HT-29 (cell line): ENCODE results near the gene NKX2-2. TPM values are rescaled to one million over a fixed set of nuclear protein-coding genes. Genes with fewer than 3 reads are reported as not detected.
A peak's percentile ranks its signal among the peaks of the same experiment; 100 is the strongest.
"Not testable (repeated sequence)": the region's sequence is repeated elsewhere in the genome, so short reads cannot be mapped to it uniquely, and the experiment has no call there.

Source experiments
- DNase-seq: peaks from one replicate; pipeline ENCODE4 v3.0.0-alpha.2; 2015; ENCODE audit warnings: low spot score
- total RNA-seq: library from RNA; depleted of rRNA; stranded (reverse); fragments of >200 nt; shearing (Covaris generic); gene quantifications from 2 replicates; pipeline ENCODE4 v1.2.3, GENCODE V29; 2014

The NKX2-2 gene
- total RNA-seq, 1 experiment from 2014 or later, result not detected

DNA sequence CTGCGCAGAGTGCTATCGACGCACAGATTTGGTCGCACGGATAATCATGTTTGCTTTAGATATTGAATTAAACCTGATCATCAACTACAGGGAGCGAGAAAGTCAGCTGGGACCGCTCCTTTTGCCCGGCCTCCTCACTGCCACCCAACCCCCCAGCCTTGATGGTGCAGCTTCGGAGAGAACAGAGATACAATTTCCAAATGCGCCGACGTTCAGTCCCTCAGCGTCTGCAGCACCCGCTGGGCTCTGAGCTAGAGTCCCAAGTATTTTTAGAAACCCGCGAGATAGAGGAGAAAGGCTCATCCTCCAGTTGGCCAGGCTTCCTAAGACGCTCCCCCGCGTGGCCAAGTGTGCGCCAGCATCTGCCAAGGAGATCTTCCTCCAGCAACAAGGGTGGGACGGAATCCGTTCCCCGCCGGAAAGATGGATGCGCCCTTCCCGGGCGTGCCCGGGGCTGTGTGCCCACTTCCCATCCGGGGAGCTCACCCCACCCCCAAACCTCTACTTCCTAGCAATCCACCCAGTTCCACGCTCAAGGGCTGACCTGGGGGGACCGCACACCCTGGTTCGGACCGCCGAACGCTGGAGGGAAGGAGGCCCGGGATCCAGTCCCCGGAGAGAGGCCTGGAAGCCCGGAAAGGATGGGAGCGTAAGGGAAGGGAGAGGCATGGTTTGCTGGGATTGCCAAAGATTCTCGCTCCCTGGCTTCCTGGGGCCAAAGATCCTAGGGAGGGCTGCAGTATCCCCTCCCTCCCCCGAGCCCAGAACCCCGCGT lies 4.1 kb downstream of the NKX2-2 start:
- DNase-seq, result no peak

DNA sequence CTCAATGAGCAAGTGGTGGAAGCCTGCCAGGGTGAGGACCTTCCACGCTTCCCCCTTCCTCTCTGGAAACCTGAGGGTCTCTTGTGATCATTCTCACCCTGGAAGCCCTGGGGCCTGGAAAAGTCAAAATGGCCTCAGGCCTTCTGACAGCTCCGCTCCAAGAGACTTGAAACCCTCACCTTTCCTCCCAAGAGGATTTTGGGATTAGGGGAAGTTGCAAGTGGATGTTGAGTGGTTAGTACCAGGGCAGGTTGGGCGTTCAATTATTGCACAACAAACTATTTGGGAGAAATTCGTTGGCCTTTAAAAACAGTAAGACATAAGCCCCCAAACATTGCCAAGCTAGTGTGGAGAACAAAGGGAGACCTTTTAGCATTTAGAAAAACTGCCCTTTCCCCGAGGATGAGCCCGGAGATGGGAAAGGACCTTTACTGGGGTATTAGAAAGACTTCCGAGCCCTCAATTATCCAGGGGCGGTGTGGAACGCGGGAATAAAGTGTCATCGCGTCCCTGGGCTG lies 4.7 kb downstream of the NKX2-2 start:
- DNase-seq, result no peak

DNA sequence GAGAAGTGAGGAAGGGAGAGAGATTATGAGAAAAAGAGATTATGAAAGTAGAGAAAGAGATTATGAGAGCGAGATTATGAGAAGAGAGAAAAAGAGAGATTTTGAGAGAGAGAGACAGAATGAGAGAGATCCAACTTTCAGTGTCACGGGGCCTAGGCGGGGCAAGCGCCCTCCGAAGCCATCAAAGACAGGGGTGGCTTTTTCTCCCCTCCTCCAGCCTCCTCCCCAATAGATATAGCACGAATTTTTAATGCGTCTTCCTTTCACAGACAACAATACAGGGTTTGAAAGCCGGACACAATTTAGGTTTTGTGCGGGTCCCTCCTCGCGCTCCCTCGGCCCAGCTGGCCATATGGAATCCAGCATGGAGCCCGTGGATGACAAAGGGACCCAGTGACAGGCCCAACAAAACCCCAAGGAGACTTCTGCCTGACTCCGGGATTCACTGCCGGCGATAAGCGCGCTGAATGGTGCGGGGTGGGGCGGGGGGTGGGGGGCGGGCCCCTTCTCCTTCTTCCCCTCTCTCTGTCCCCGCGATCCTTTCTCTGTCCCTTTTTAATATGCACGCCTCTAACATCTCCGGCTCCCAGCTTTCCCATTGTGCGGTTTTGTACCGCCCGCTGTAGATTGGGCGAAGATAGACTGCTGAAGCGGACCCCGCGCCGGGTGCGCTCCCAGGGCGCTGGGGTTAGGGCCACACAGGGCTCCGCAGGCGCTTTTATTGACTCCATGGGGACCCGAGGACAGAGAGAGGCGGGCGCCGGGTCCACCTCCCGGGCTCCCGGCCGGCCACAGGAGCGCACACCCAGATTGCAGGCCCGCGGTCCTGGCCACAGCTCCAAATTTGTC lies 5.4 kb downstream of the NKX2-2 start:
- no peak for DNase-seq

DNA sequence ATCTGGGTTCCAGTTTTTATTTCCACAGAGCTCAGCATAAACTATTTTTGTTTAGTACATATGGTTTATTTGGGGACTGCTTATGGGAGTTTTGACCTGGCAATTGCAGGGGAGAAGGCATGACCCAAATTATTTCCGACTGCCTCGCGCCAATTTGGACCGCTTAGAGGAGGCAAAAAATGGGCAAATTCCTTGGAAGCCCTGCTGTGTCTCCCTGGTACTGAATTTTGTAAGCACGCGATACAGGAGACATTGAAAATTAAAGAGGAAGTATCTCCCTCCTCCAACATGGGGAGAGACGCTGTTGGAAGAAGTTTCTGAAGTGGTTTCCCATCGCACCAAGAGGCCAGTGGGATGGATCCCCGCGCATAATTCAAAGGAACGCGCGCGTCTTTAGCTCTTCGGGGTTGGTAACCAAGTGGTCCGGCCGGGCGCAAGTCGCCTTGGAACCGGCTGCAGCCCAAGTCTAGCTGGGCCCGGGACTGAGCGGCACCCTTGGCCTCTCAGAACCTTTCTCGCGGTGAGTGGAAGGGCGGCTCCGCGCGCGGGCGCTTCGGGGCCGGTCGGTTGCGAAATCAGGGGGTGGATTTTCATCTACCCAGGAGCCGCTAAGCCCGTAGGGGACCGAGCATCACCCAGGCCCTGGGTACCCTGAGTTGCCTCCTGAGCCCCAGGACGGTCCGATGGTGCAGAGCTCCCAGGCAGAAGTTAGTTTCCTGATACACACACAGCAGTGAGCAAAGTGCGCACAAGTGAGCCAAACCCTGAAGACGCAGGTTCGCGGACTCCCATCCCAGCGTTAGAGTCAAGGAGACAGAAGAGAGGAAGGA lies 6.2 kb downstream of the NKX2-2 start:
- DNase-seq, result no peak

DNA sequence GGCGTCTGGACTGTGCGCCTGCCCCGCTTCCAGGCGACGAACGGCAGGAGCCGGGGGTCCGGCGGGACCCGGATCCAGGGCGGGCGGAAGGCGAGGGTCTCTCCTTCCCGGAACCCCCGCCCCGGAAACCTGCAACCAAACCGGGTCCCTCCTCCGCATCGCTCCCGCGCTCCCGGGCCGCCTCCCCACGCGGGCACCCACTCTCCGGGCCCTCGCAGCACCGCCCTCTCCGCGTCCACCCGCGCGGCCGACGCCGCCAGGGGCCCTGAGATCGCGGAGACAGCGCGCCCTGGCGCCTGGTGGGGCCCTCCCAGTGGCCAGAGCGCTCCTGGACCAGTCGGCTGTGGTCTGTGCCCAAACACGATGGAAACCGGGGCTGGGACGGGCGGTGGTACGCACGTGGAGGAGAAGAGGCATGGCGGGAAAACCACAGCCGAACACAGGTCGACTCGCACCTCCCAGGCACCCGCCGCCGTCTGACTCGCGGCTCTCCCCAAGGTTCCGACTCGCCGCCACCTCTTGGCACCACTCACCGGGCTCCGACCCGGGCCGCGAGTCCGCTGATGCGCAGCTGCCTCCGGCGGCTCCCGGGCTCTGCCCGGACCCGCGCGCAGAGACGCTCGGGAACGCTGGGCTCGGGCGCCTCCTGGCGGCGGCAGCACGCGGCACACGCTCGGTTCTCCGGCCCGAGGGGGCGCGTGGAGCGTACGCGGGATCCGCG lies 7.9 kb downstream of the NKX2-2 start:
- DNase-seq, result peak; percentile 59

DNA sequence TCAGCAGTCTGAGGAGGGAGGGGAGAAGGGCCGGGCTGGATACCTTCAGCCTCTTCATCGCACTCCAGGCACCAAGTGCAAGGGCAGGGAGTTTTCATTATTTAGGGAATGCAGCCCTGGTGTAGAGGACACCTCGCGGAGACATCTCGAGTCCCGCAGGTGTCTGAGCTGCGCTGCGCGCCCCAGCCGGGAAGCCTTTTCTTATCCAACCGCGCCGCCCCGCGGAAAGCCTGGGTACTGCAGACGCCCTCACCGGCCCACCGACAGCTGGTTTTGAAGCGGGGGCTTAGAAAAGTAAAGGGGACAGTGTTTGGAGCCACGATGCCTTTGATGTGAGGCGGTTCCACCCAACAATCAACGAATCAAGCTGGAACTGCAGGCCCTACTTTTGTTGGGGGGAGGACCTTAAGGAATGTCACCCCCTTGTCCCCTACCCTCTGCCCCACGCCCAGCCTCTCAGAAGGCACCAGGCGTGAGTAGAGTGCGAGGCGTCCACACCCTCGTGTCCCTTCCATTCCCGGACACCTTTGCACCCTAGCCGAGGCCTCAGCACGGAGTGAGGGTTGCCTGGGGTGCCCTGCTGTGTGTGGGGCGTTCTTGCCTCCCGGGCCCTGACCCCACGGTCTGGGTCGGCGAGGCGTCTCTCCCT lies 8.6 kb downstream of the NKX2-2 start:
- DNase-seq, result peak; percentile 73

DNA sequence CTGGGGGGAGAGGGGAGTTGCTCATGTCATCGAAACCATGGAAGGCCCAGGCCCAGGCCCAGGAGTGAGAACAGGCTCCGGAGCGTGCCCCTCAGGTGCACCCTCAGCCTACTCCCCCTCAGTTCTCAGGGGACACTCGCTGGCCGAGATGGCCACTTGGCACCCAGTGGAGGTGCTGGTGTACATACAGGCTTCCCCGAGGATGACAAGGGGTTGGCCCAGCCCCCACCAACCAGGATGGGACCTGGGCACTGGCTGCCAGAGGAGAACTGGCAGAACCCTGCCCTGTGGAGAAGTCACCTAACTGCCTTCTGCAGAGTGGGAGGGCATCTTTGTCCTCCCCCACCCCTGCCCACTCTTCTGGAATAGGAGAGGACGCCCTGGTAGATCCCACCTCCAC lies 9.5 kb downstream of the NKX2-2 start:
- DNase-seq, result no peak

DNA sequence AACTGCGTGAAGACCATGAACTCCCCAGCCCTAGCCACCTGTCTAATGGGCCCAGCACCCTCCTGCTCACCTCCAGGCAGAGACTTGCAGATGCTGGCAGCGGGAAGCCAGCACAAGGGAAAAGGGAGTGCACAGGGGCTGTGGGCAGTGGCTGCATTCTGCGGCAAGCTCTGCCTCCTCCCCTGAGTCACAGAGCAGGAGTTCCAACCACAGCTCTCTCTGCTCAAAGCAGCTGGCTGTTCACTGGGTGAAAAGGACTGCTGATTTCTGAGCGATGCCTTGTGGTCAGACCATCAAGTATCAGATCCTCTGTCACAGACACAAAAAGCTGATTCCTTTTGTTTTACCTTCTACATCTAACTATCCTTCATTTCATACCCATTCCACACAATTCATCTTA lies 10.5 kb downstream of the NKX2-2 start:
- no peak for DNase-seq

DNA sequence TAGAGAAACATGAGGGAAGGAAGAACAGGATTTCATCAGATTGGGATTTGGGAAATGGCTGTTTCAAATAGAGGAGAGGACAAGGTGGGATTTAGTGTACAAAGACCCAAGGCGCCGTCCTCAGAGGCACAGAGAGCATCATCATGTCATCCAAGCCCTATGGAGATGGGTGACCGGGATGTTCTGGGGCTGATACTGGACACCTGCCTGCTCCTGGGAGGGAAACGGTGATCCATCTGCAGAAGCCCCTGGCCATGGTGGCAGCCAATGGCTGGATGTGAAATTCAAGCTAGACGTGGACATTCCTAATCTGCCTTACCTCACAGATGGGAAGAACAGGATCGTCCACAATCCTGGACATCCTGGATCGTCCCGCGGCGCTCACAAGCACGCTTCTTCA lies 12.7 kb downstream of the NKX2-2 start:
- no peak for DNase-seq

DNA sequence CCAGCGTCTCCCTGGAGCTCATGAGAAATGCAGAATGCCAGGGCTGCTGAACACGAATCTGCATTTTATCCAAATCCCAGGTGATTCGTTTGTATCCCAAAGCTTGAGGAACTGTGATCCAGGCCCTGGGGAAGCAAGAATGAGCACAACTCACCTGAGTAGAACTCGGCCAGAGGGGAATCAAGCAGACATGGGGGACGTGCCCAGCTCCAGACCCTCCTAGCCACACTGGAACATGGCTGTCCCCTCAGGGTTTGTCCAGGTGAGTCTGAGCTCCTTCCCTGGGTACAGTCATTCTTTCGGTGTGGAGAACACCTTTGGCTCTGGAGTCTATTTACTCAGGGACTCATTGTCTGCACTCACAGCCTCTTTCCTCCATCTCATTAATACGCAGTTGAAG lies 13.3 kb downstream of the NKX2-2 start:
- DNase-seq, result no peak

DNA sequence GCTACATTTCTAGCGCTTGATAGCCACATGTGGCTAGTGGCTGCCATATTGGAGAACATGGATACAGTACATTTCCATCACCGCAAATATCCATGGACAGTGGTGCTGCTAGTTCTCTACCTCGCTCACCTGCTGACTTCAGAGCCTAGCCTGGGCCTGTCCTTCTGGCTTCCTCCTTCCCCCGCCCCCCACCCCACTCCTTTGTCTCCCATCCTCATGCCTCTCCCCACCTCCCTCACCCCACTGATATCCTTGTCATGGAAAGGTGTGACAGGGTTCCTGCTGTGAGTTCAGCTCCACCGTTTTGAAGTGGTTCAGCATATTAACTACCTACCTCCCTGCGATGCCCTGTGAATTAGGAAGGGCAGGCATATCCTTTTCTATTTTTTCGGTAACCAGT lies 14.2 kb downstream of the NKX2-2 start:
- DNase-seq, result no peak

DNA sequence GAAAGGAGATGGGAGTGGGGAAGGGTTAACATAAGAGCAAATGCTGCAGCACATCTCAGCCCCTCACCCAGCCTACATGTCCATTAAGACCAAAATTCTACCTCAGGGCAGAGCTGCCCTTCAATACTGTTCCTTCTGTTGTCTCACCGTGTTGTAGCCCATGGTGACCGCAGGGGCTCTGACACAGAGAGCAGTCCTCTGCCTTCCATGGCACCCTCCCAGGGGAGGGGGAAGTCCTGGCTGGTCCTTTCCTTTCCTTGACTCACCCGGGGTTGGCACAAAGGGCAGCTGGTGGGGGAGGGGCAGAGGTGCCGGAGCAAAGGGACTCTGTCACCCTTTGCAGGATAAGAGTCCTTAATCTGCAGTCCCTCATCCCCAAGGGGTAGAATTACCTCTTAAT lies 15.2 kb downstream of the NKX2-2 start:
- DNase-seq, result no peak

DNA sequence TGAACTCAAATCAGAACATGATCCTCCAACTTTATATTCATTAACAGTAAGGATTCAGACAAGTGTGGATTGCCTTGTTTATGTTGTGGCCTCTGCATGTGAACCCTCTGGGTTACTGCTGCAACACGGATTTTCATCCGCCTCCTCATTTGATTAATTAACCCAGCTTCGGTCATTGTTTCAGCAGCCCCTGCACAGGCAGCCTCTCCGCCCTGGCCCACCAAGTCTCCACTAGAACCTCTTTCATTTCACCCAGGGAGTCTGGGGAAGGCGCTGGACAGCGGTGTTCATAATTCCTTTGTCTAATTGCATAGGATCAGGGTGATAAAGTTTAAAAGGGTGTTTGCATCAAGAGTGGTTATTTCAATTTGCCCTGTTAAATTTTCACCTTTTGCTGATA lies 15.7 kb downstream of the NKX2-2 start:
- no peak for DNase-seq

DNA sequence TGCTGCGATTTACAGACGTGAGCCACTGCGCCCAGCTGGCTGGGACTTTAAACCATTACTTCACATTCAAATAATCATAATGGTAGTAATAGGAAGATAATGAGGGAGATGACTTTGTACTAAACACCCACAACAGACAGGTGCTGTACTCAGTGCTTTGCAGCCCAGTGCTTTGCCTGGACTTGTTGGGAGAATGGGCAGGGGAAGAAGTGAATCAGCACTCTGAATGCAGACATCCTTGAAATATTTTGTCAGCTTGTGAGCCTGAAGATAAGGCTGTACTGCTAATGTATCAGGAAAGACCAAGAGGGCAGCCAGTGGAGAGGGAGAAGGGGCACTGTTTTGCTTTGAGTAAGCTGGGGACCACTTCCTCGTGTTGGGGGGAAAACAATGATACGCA lies 17.4 kb downstream of the NKX2-2 start:
- no peak for DNase-seq

DNA sequence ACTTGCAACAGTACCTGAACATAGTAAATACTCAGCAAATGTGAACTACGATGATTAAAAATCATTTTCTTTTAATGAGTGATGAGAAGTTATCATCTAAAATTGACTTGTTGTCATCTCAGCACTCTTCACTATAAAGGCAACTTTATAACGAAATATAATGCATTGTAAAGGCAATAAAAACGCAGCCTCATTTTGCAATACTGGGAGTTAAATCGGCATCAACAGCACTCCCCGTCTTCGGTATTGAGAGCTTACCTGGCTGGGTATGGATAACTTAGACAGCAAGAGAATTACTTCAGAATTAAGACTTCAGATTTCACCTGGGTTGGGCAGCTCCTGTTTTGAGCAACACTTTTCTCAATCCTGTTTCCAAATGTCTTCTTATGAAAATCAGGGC lies 20.8 kb downstream of the NKX2-2 start:
- no peak for DNase-seq

DNA sequence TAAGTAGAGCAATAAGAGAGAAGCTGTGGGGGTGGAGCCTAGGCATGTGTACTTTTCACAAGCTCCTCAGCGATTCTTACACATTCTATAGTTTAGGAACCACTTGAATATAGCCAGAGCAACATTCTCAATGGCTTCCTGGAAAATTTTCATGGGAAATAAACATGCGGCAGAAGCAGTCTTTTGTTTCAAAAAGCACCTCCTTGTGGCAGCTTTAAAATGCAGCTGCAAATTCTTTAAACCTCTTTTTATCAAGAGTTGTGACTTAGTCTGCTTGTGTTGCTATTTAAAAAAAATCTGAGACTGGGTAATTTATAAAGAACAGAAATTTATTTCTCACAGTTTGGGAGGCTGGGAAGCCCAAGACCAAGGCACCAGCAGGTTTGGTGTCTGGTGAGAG lies 23.8 kb downstream of the NKX2-2 start:
- peak; percentile 15 for DNase-seq

DNA sequence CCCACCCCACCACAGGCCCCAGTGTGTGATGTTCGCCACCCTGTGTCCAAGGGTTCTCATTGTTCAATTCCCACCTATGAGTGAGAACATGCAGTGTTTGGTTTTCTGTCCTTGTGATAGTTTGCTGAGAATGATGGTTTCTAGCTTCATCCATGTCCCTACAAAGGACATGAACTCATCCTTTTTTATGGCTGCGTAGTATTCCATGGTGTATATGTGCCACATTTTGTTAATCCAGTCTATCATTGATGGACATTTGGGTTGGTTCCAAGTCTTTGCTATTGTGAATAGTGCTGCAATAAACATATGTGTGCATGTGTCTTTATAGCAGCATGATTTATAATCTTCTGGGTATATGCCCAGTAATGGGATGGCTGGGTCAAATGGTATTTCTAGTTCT lies 33.7 kb downstream of the NKX2-2 start:
- not testable (repeated sequence) for DNase-seq

DNA sequence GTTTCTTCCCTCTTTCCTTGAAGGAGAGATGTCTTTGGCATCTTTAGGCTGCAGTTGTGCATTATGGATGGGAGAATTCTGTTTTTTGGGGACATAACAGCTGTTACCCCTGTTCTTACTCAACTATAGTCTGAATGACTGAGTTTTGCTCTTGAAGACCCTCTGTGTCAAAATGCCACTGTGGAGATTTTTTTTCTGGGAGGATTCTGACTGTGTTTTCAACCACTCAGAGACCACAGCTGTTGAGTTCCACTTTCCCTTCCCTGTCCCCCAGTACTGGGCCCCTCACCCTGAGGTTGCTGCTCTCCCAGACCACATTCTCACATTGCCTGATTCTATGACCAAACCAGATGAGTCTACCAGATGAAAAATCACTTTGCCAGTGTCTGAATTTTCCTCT lies 48.1 kb downstream of the NKX2-2 start:
- no peak for DNase-seq

DNA sequence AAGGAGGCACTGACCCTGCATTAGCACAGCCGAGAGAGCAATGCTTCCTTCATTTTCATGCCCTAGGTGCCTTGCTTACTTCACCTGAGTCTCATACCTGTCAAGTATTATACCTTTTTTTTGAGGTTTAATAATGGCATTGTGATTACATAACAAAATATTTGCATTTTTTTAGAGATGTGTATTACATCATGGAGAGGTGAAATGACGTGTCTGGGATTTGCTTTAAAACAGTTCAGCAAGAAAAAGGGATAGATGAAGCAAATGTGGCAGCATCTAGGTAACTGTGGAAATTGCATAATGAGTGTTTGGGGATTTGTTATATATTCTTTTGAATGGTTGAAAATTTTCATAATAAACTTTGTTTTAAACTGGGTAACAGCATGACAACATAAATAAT lies 48.9 kb downstream of the NKX2-2 start:
- DNase-seq, result no peak
